MM.1S (cell line): ENCODE measurements around the gene EIF2A.

Experiments used
- DNase-seq: peaks from one replicate; pipeline ENCODE4 v3.0.0-alpha.2; 2015
- H2AFZ ChIP-seq: fragments of 300-600 bp; sonication (generic); 2 replicates; pipeline ENCODE4 v1.6.0; 2016; ENCODE audit warnings: antibody characterized with exemption, low read length
- H3F3A ChIP-seq: fragments of 300-600 bp; sonication (generic); 2 replicates; pipeline ENCODE4 v1.6.1; 2016; ENCODE audit warnings: mild to moderate bottlenecking, antibody characterized with exemption, low read length, moderate library complexity, mixed read lengths; ENCODE audit not compliant: insufficient read depth
- H3K27ac ChIP-seq: fragments of 300-600 bp; sonication (generic); 2 replicates; pipeline ENCODE4 v1.5.1; 2016; ENCODE audit warnings: mild to moderate bottlenecking, low read length
- H3K27me3 ChIP-seq: fragments of 300-600 bp; sonication (generic); replicated peaks from 2 replicates; pipeline ENCODE4 v1.6.0; 2016; ENCODE audit warnings: low read length; ENCODE audit not compliant: insufficient read depth
- H3K36me3 ChIP-seq: fragments of 300-600 bp; sonication (generic); replicated peaks from 2 replicates; pipeline ENCODE4 v1.6.1; 2016; ENCODE audit warnings: mild to moderate bottlenecking, low read length, mixed read lengths; ENCODE audit not compliant: insufficient read depth
- H3K4me1 ChIP-seq: fragments of 300-600 bp; sonication (generic); 2 replicates; pipeline ENCODE4 v1.6.1; 2016; ENCODE audit warnings: low read length, mixed read lengths
- H3K4me2 ChIP-seq: fragments of 300-600 bp; sonication (generic); 2 replicates; pipeline ENCODE4 v1.6.0; 2016; ENCODE audit warnings: low read depth, low read length
- H3K4me3 ChIP-seq: fragments of 300-600 bp; sonication (generic); 2 replicates; pipeline ENCODE4 v1.5.1; 2016; ENCODE audit warnings: low read length, mixed read lengths
- H3K79me2 ChIP-seq: fragments of 300-600 bp; sonication (generic); 2 replicates; pipeline ENCODE4 v1.6.1; 2016; ENCODE audit warnings: mixed run types, low read length, mixed read lengths
- H3K9ac ChIP-seq: fragments of 300-600 bp; sonication (generic); 2 replicates; pipeline ENCODE4 v1.6.1; 2016; ENCODE audit warnings: low read length, mixed read lengths
- H3K9me2 ChIP-seq: fragments of 300-600 bp; sonication (generic); replicated peaks from 2 replicates; pipeline ENCODE4 v1.6.1; 2016; ENCODE audit warnings: mild to moderate bottlenecking, low read length, mixed read lengths; ENCODE audit not compliant: insufficient read depth
- H3K9me3 ChIP-seq: fragments of 300-600 bp; sonication (generic); replicated peaks from 2 replicates; pipeline ENCODE4 v1.6.1; 2016; ENCODE audit warnings: mild to moderate bottlenecking, low read length, mixed read lengths; ENCODE audit not compliant: insufficient read depth
- H4K20me1 ChIP-seq: fragments of 300-600 bp; sonication (generic); 2 replicates; pipeline ENCODE4 v1.6.1; 2016; ENCODE audit warnings: mild to moderate bottlenecking, low read length, moderate library complexity, mixed read lengths; ENCODE audit not compliant: insufficient read depth
- EZH2 ChIP-seq: fragments of 300-600 bp; sonication (generic); optimal IDR thresholded peaks from 2 replicates; pipeline ENCODE3; 2017; ENCODE audit warnings: low read depth, mild to moderate bottlenecking, antibody characterized with exemption, low read length, mixed read lengths
- EZH2phosphoT487 ChIP-seq: fragments of 300-600 bp; sonication (generic); IDR thresholded peaks from 2 replicates; pipeline ENCODE4 v1.6.1; 2018; ENCODE audit warnings: antibody characterized with exemption, low read length
- TF ChIP-seq, protein P1 (sequence below): fragments of 300-600 bp; sonication (generic); IDR thresholded peaks from 2 replicates; pipeline ENCODE4 v1.5.1; 2016; ENCODE audit warnings: antibody characterized with exemption, low read length, mixed read lengths

The EIF2A gene

GRCh38 chr3:150503402-150504099 is 43.0 kb upstream of the EIF2A start:
- Histone ChIP-seq H3K4me2 (no peak overlapping the region), H3K4me3 (no peak overlapping the region), H2AFZ (no peak overlapping the region), H3K9me2 (no peaks in the 10 kb centered on the region), H3K27ac (no peak overlapping the region), H3K9ac (no peak overlapping the region), H3K9me3 (no peaks in the 10 kb centered on the region), H3F3A (no peaks in the 10 kb centered on the region), H3K79me2 (no peaks in the 10 kb centered on the region), H3K4me1 (no peaks in the 10 kb centered on the region), H3K27me3 (no peaks in the 10 kb centered on the region), H4K20me1 (no peaks in the 10 kb centered on the region), H3K36me3 (no peaks in the 10 kb centered on the region)
- no peak for DNase-seq
- TF ChIP-seq EZH2phosphoT487 (no peak), EZH2 (no peak)
- TF ChIP-seq, protein P1, sequence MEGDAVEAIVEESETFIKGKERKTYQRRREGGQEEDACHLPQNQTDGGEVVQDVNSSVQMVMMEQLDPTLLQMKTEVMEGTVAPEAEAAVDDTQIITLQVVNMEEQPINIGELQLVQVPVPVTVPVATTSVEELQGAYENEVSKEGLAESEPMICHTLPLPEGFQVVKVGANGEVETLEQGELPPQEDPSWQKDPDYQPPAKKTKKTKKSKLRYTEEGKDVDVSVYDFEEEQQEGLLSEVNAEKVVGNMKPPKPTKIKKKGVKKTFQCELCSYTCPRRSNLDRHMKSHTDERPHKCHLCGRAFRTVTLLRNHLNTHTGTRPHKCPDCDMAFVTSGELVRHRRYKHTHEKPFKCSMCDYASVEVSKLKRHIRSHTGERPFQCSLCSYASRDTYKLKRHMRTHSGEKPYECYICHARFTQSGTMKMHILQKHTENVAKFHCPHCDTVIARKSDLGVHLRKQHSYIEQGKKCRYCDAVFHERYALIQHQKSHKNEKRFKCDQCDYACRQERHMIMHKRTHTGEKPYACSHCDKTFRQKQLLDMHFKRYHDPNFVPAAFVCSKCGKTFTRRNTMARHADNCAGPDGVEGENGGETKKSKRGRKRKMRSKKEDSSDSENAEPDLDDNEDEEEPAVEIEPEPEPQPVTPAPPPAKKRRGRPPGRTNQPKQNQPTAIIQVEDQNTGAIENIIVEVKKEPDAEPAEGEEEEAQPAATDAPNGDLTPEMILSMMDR = no peak

DNA sequence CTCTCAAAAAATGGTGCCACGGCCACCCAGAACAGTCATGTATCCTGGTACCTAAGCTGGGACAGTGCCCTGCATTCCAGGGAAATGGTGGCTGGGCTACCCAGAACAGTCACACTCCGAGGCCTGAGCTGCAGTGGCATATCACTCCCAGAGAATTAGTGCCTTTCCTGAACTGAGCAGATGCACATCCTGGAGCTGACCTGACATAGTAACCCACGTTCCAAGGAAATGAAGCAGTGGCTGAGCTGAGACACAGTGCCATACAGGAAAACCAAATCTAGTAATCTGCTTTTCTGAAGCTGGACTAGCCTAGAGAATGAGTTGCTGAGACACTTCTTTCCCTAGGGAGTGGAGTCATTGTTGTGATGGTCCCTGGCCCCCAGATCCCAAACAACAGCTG is 42.1 kb upstream of the EIF2A start:
- Histone ChIP-seq H3K9me3 (no peaks in the 10 kb centered on the region), H3K9me2 (no peaks in the 10 kb centered on the region), H3K27ac (no peak overlapping the region), H3K9ac (no peak overlapping the region), H3K79me2 (no peaks in the 10 kb centered on the region), H3K4me2 (no peak overlapping the region), H2AFZ (no peak overlapping the region), H3K4me3 (no peak overlapping the region), H3K36me3 (no peaks in the 10 kb centered on the region), H3K4me1 (no peaks in the 10 kb centered on the region), H3F3A (no peaks in the 10 kb centered on the region), H4K20me1 (no peaks in the 10 kb centered on the region), H3K27me3 (no peaks in the 10 kb centered on the region)
- TF ChIP-seq EZH2phosphoT487 (no peak), EZH2 (no peak)
- TF ChIP-seq, protein P1 = no peak
- DNase-seq = no peak

DNA sequence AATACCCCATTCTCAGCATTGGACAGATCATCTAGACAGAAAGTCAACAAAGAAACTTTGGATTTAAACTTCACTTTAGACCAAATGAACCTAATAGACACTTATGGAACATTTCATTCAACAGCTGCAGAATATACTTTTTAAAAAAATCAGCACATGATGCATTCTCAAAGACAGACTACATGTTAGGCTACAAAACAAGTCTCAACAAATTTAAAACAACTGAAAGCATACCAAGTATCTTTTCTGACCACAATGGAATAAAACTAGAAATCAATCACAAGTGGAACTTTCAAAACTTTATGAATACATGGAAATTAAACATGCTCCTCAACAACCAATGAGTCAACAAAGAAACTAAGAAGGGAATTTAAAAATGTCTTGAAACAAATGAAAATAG is 38.2 kb upstream of the EIF2A start:
- DNase-seq = no peak
- H2AFZ ChIP-seq = no peak overlapping the region
- H3K4me1 ChIP-seq = no peaks in the 10 kb centered on the region
- H3K9ac ChIP-seq = no peak overlapping the region
- H4K20me1 ChIP-seq = no peaks in the 10 kb centered on the region
- H3K4me2 ChIP-seq = no peak overlapping the region
- H3K27ac ChIP-seq = no peak overlapping the region
- H3K9me2 ChIP-seq = no peaks in the 10 kb centered on the region
- H3F3A ChIP-seq = no peaks in the 10 kb centered on the region
- H3K27me3 ChIP-seq = no peaks in the 10 kb centered on the region
- no peak for TF ChIP-seq EZH2
- no peak for TF ChIP-seq EZH2phosphoT487
- TF ChIP-seq, protein P1 = no peak
- no peaks in the 10 kb centered on the region for H3K79me2 ChIP-seq
- no peak overlapping the region for H3K4me3 ChIP-seq
- H3K9me3 ChIP-seq = no peaks in the 10 kb centered on the region
- H3K36me3 ChIP-seq = no peaks in the 10 kb centered on the region
